Measurements from ENCODE around the gene EXD3.

The EXD3 gene

DNA sequence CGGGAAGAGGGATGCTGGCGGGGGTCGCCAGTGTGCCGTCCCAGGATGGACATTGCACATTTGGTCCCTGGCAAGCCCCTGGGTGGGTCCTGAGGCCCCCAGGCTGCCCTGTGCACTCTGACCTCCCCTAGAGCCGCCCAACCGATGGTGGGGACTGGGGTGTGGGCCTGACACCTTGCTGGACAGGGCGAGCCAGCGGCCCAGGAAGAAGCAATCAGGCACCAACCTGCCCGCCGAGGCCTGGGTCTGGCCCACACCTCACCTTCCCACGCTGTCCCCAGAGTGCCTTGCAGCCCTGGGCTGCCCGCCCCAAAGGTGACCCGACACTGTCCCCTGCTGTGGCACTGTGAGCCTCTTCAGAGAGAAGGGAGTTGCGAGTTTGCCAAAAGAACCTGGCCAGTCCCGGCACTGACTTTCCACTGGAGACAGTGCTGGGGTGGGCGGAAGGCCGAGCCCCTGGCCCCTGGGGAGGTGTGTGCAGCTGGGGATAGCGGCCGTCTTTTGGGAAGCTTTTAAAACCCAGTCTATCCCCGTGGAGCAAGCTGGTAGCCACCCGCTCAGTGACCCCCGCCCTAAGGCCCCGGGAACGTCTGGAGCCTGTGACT lies 108.9 kb downstream of the EXD3 start:
- Histone ChIP-seq H3K27me3 (ENCODE audit: insufficient read depth, poor library complexity, severe bottlenecking) (peaks cover 6% of the 10 kb centered on the region), H3K27ac (replicated peaks) (no peak overlapping the region), H3K4me3 (replicated peaks; ENCODE audit: insufficient read depth, low read length) (no peak overlapping the region)
- TF ChIP-seq CTCF (IDR thresholded peaks at IDR 0.05; ENCODE audit: insufficient read depth, low read length) (no peak), SPI1 (IDR thresholded peaks at IDR 0.05; ENCODE audit: borderline replicate concordance, low read depth) (no peak), POLR2AphosphoS5 (IDR thresholded peaks at IDR 0.05; ENCODE audit: low read depth) (no peak), GABPA (IDR thresholded peaks at IDR 0.05; ENCODE audit: low read depth) (no peak)
- TF ChIP-seq, protein P1, sequence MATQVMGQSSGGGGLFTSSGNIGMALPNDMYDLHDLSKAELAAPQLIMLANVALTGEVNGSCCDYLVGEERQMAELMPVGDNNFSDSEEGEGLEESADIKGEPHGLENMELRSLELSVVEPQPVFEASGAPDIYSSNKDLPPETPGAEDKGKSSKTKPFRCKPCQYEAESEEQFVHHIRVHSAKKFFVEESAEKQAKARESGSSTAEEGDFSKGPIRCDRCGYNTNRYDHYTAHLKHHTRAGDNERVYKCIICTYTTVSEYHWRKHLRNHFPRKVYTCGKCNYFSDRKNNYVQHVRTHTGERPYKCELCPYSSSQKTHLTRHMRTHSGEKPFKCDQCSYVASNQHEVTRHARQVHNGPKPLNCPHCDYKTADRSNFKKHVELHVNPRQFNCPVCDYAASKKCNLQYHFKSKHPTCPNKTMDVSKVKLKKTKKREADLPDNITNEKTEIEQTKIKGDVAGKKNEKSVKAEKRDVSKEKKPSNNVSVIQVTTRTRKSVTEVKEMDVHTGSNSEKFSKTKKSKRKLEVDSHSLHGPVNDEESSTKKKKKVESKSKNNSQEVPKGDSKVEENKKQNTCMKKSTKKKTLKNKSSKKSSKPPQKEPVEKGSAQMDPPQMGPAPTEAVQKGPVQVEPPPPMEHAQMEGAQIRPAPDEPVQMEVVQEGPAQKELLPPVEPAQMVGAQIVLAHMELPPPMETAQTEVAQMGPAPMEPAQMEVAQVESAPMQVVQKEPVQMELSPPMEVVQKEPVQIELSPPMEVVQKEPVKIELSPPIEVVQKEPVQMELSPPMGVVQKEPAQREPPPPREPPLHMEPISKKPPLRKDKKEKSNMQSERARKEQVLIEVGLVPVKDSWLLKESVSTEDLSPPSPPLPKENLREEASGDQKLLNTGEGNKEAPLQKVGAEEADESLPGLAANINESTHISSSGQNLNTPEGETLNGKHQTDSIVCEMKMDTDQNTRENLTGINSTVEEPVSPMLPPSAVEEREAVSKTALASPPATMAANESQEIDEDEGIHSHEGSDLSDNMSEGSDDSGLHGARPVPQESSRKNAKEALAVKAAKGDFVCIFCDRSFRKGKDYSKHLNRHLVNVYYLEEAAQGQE (IDR thresholded peaks at IDR 0.05; ENCODE audit: insufficient replicate concordance, low read depth): no peak
- no peak for DNase-seq (ENCODE audit: low read depth in 1 of 2, low spot score in 1 of 2)

GRCh38 chr9:137313326-137313936 lies 109.5 kb downstream of the EXD3 start:
- TF ChIP-seq POLR2AphosphoS5 (IDR thresholded peaks at IDR 0.05; ENCODE audit: low read depth) (no peak), GABPA (IDR thresholded peaks at IDR 0.05; ENCODE audit: low read depth) (no peak), CTCF (IDR thresholded peaks at IDR 0.05; ENCODE audit: insufficient read depth, low read length) (no peak), SPI1 (IDR thresholded peaks at IDR 0.05; ENCODE audit: borderline replicate concordance, low read depth) (no peak)
- TF ChIP-seq, protein P1 (IDR thresholded peaks at IDR 0.05; ENCODE audit: insufficient replicate concordance, low read depth): no peak
- DNase-seq (ENCODE audit: low read depth in 1 of 2, low spot score in 1 of 2): no peak
- no peak overlapping the region for H3K27ac ChIP-seq (replicated peaks)
- peaks cover 6% of the 10 kb centered on the region for H3K27me3 ChIP-seq (ENCODE audit: insufficient read depth, poor library complexity, severe bottlenecking)
- no peak overlapping the region for H3K4me3 ChIP-seq (replicated peaks; ENCODE audit: insufficient read depth, low read length)

- TF ChIP-seq CTCF (IDR thresholded peaks at IDR 0.05; ENCODE audit: insufficient read depth, low read length) (no peak), SPI1 (IDR thresholded peaks at IDR 0.05; ENCODE audit: borderline replicate concordance, low read depth) (no peak), GABPA (IDR thresholded peaks at IDR 0.05; ENCODE audit: low read depth) (no peak)
- TF ChIP-seq, protein P1 (IDR thresholded peaks at IDR 0.05; ENCODE audit: insufficient replicate concordance, low read depth): no peak
- no peak for DNase-seq (ENCODE audit: low read depth in 1 of 2, low spot score in 1 of 2)
- H3K27ac ChIP-seq (replicated peaks): no peak overlapping the region
- H3K4me3 ChIP-seq (replicated peaks; ENCODE audit: insufficient read depth, low read length): no peak overlapping the region
- H3K27me3 ChIP-seq (ENCODE audit: insufficient read depth, poor library complexity, severe bottlenecking): peaks cover 9% of the 10 kb centered on the region
These were observed 110.1 kb downstream of the EXD3 start for GRCh38 chr9:137312852-137313325.

Measured in HL-60 (cell line).